ENCODE data around the gene TRIO. TPM values are rescaled to one million over a fixed set of nuclear protein-coding genes. Genes with fewer than 3 reads are reported as not detected.

TRIO gene
- polyA plus RNA-seq, 2 donors, result 10.3 to 22.8 TPM

GRCh38 chr5:14250748-14251701, 107.9 kb downstream of the TRIO start:
- H3K9me3 ChIP-seq (ENCODE audit: control insufficient read depth in 2 of 2, insufficient read depth in 1 of 2, low read depth in 1 of 2, low read length in 1 of 2), result peaks cover 0 to 2% of the 10 kb centered on the region in 2 donors
- H3K4me1 ChIP-seq (ENCODE audit: control insufficient read depth in 2 of 2, insufficient read depth in 2 of 2, low read length in 1 of 2), result peaks cover 0 to 15% of the 10 kb centered on the region in 2 donors
- H3K36me3 ChIP-seq (ENCODE audit: control insufficient read depth in 2 of 2, insufficient read depth in 2 of 2, low read length in 1 of 2), result no peaks in the 10 kb centered on the region
- 79 to 81% methylated on average over 11 of the region's 11 CpGs for WGBS, 2 donors
- no peak overlapping the region for H3K4me3 ChIP-seq (ENCODE audit: low read depth in 1 of 2, low read length in 2 of 2)
- H3K27me3 ChIP-seq (ENCODE audit: control insufficient read depth in 1 of 2, insufficient read depth in 2 of 2, low read length in 2 of 2), result no peaks in the 10 kb centered on the region
- no peak overlapping the region for H3K27ac ChIP-seq (ENCODE audit: low read depth in 2 of 2, low read length in 1 of 2)

DNA sequence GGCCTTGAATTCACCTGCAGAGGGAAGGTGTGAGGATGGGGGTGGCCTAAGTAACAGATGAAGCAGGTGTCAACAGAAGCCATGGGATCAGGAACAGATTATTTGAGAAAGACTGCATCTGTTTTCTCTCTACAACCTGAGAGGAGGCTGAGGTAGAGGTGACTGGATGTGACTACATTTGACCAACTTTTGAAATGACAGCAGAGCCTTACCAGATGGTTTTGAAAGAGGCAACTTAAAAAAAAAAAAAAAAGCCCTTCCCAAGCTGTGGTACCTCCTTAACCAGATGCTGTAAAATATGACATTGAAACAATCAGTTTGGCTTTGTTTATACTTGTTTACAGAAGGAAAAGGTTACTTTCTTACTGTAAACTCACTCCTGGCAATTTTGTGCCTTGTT, 108.6 kb downstream of the TRIO start:
- peaks cover 0 to 12% of the 10 kb centered on the region in 2 donors for H3K4me1 ChIP-seq (ENCODE audit: control insufficient read depth in 2 of 2, insufficient read depth in 2 of 2, low read length in 1 of 2)
- no peaks in the 10 kb centered on the region for H3K36me3 ChIP-seq (ENCODE audit: control insufficient read depth in 2 of 2, insufficient read depth in 2 of 2, low read length in 1 of 2)
- H3K9me3 ChIP-seq (ENCODE audit: control insufficient read depth in 2 of 2, insufficient read depth in 1 of 2, low read depth in 1 of 2, low read length in 1 of 2), result peaks cover 0 to 3% of the 10 kb centered on the region in 2 donors
- H3K27ac ChIP-seq (ENCODE audit: low read depth in 2 of 2, low read length in 1 of 2), result no peak overlapping the region
- no peaks in the 10 kb centered on the region for H3K27me3 ChIP-seq (ENCODE audit: control insufficient read depth in 1 of 2, insufficient read depth in 2 of 2, low read length in 2 of 2)
- no peak overlapping the region for H3K4me3 ChIP-seq (ENCODE audit: low read depth in 1 of 2, low read length in 2 of 2)

- Histone ChIP-seq H3K4me3 (ENCODE audit: low read depth in 1 of 2, low read length in 2 of 2) (no peak overlapping the region), H3K36me3 (ENCODE audit: control insufficient read depth in 2 of 2, insufficient read depth in 2 of 2, low read length in 1 of 2) (no peaks in the 10 kb centered on the region), H3K27me3 (ENCODE audit: control insufficient read depth in 1 of 2, insufficient read depth in 2 of 2, low read length in 2 of 2) (no peaks in the 10 kb centered on the region), H3K27ac (ENCODE audit: low read depth in 2 of 2, low read length in 1 of 2) (peak overlapping the region in 1 of 2 donors; percentile 3), H3K9me3 (ENCODE audit: control insufficient read depth in 2 of 2, insufficient read depth in 1 of 2, low read depth in 1 of 2, low read length in 1 of 2) (peaks cover 0 to 3% of the 10 kb centered on the region in 2 donors), H3K4me1 (ENCODE audit: control insufficient read depth in 2 of 2, insufficient read depth in 2 of 2, low read length in 1 of 2) (peaks cover 2 to 12% of the 10 kb centered on the region in 2 donors)
- 84 to 86% methylated on average over 4 of the region's 4 CpGs for WGBS, 2 donors
Measured at GRCh38 chr5:14252793-14253192, 109.7 kb downstream of the TRIO start.

DNA sequence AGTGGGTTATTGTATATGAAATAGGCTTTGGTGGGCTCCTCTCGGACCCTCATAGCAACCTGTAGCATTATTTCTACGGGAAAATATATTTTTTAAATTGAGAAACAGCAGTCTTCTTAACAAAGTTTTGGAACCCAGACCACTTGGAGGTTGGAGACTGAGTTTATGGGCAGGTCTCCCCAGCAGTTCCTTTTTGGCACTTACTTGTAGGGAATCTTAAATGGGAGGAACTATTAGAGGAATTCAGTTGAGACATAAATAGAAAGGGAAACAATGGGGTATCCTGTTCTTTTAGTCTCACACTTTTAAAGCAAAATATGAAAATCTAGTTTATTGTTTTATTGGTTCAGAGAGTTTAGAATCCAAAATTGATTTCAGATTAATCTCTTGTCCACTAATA, 111.5 kb downstream of the TRIO start:
- 84 to 88% methylated on average over 2 of the region's 2 CpGs for WGBS, 2 donors
- H3K27me3 ChIP-seq (ENCODE audit: control insufficient read depth in 1 of 2, insufficient read depth in 2 of 2, low read length in 2 of 2), result no peaks in the 10 kb centered on the region
- H3K27ac ChIP-seq (ENCODE audit: low read depth in 2 of 2, low read length in 1 of 2), result peak overlapping the region in 1 of 2 donors; percentile 12
- no peaks in the 10 kb centered on the region for H3K36me3 ChIP-seq (ENCODE audit: control insufficient read depth in 2 of 2, insufficient read depth in 2 of 2, low read length in 1 of 2)
- H3K4me3 ChIP-seq (ENCODE audit: low read depth in 1 of 2, low read length in 2 of 2), result no peak overlapping the region
- H3K9me3 ChIP-seq (ENCODE audit: control insufficient read depth in 2 of 2, insufficient read depth in 1 of 2, low read depth in 1 of 2, low read length in 1 of 2), result peaks cover 0 to 3% of the 10 kb centered on the region in 2 donors
- H3K4me1 ChIP-seq (ENCODE audit: control insufficient read depth in 2 of 2, insufficient read depth in 2 of 2, low read length in 1 of 2), result peaks cover 7 to 8% of the 10 kb centered on the region in 2 donors

DNA sequence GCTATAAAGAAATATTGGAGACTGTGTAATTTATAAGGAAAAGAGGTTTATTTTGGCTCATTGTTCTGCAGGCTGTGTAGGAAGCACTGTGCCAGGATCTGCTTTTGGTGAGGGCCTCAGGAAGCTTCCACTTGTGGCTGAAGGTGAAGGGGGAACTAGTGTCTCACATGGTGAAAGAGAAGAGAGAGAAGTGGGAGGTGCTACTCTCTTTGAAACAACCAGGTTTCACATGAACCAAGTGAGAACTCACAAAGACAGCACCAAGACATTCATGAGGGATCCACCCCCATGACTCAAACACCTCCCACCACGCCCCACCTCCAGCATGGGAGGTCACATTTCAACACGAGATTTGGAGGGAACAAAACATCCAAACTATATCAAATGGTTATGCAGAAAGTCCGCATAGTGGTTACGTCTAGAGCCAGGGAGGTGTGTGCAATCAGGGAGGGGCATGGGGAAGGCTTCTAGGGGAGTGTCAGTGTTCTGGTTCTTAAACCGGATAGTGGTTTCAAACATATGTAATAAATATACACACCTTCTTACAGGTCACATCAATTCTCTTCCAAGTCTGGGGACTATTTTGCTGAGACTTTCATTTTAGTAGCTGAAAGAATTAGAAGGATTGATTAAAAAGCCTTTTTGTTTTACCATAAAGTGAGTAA, 113.0 kb downstream of the TRIO start:
- Histone ChIP-seq H3K4me1 (ENCODE audit: control insufficient read depth in 2 of 2, insufficient read depth in 2 of 2, low read length in 1 of 2) (peaks cover 7 to 13% of the 10 kb centered on the region in 2 donors), H3K27ac (ENCODE audit: low read depth in 2 of 2, low read length in 1 of 2) (no peak overlapping the region), H3K9me3 (ENCODE audit: control insufficient read depth in 2 of 2, insufficient read depth in 1 of 2, low read depth in 1 of 2, low read length in 1 of 2) (peaks cover 0 to 3% of the 10 kb centered on the region in 2 donors), H3K27me3 (ENCODE audit: control insufficient read depth in 1 of 2, insufficient read depth in 2 of 2, low read length in 2 of 2) (no peaks in the 10 kb centered on the region), H3K36me3 (ENCODE audit: control insufficient read depth in 2 of 2, insufficient read depth in 2 of 2, low read length in 1 of 2) (no peaks in the 10 kb centered on the region), H3K4me3 (ENCODE audit: low read depth in 1 of 2, low read length in 2 of 2) (no peak overlapping the region)
- 81 to 87% methylated on average over 5 of the region's 5 CpGs for WGBS, 2 donors

DNA sequence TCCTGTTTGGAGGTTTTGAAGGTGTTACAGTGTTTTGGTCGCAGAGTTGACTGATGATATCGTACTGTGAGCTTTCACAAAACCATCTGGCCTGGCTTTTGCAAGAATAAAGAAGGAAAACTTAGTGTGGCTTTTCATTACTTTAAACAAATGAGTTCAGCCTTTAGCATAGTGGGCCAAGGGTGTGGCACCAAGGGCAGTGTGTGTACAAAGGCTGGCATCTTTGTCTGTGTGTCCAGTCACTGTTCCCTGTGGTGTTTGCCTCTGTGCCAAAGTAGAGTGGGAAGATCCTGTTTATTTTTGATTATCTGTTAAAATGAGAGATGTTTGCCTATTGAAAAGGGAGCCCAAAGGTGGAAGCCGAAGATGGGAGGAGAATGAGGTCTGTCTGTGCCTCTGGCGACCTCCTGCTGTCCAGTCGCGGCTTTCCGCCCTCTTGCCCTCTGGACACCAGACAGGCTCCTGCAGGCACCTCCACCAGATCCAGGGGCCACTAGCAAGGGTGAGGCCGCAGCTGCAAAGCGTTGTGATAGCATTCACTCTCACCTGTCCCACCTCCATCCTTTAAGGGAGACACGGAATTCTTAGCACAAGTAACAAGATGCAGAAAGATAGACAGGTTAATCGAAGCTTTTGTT, 113.7 kb downstream of the TRIO start:
- no peaks in the 10 kb centered on the region for H3K36me3 ChIP-seq (ENCODE audit: control insufficient read depth in 2 of 2, insufficient read depth in 2 of 2, low read length in 1 of 2)
- 76 to 79% methylated on average over 11 of the region's 11 CpGs for WGBS, 2 donors
- H3K4me3 ChIP-seq (ENCODE audit: low read depth in 1 of 2, low read length in 2 of 2), result no peak overlapping the region
- H3K27ac ChIP-seq (ENCODE audit: low read depth in 2 of 2, low read length in 1 of 2), result no peak overlapping the region
- H3K27me3 ChIP-seq (ENCODE audit: control insufficient read depth in 1 of 2, insufficient read depth in 2 of 2, low read length in 2 of 2), result no peaks in the 10 kb centered on the region
- H3K9me3 ChIP-seq (ENCODE audit: control insufficient read depth in 2 of 2, insufficient read depth in 1 of 2, low read depth in 1 of 2, low read length in 1 of 2), result peaks cover 0 to 3% of the 10 kb centered on the region in 2 donors
- H3K4me1 ChIP-seq (ENCODE audit: control insufficient read depth in 2 of 2, insufficient read depth in 2 of 2, low read length in 1 of 2), result peaks cover 7 to 11% of the 10 kb centered on the region in 2 donors

DNA sequence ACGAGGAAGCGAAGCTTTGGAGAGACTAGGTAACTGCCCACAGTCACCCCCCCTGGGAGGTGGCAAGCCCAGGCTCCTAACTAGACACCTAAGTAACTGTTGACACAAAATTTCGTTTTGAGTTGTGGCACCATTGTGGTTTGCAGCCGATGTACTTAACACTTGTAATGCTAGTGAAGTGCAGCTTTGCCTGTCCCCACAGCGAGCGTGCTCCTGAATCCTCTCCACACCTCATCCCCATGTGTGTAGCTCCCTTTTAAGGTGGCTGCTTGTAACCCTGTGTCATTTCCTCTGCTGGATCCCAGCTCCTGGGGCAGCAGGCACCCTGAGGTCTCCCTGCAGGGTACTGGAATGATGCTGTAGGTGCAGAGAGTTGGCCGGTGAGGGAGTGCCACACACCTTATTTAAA, 114.9 kb downstream of the TRIO start:
- Histone ChIP-seq H3K9me3 (ENCODE audit: control insufficient read depth in 2 of 2, insufficient read depth in 1 of 2, low read depth in 1 of 2, low read length in 1 of 2) (peaks cover 0 to 3% of the 10 kb centered on the region in 2 donors), H3K27ac (ENCODE audit: low read depth in 2 of 2, low read length in 1 of 2) (no peak overlapping the region), H3K27me3 (ENCODE audit: control insufficient read depth in 1 of 2, insufficient read depth in 2 of 2, low read length in 2 of 2) (no peaks in the 10 kb centered on the region), H3K4me1 (ENCODE audit: control insufficient read depth in 2 of 2, insufficient read depth in 2 of 2, low read length in 1 of 2) (peaks cover 7 to 9% of the 10 kb centered on the region in 2 donors), H3K36me3 (ENCODE audit: control insufficient read depth in 2 of 2, insufficient read depth in 2 of 2, low read length in 1 of 2) (no peaks in the 10 kb centered on the region), H3K4me3 (ENCODE audit: low read depth in 1 of 2, low read length in 2 of 2) (no peak overlapping the region)
- 71 to 74% methylated on average over 7 of the region's 7 CpGs for WGBS, 2 donors

GRCh38 chr5:14258840-14259239, 115.7 kb downstream of the TRIO start:
- WGBS, 2 donors, result 63 to 75% methylated on average over 11 of the region's 11 CpGs
- Histone ChIP-seq H3K36me3 (ENCODE audit: control insufficient read depth in 2 of 2, insufficient read depth in 2 of 2, low read length in 1 of 2) (no peaks in the 10 kb centered on the region), H3K4me3 (ENCODE audit: low read depth in 1 of 2, low read length in 2 of 2) (no peak overlapping the region), H3K27me3 (ENCODE audit: control insufficient read depth in 1 of 2, insufficient read depth in 2 of 2, low read length in 2 of 2) (no peaks in the 10 kb centered on the region), H3K27ac (ENCODE audit: low read depth in 2 of 2, low read length in 1 of 2) (peak overlapping the region in 1 of 2 donors; percentile 20), H3K9me3 (ENCODE audit: control insufficient read depth in 2 of 2, insufficient read depth in 1 of 2, low read depth in 1 of 2, low read length in 1 of 2) (peaks cover 0 to 3% of the 10 kb centered on the region in 2 donors), H3K4me1 (ENCODE audit: control insufficient read depth in 2 of 2, insufficient read depth in 2 of 2, low read length in 1 of 2) (peaks cover 7 to 9% of the 10 kb centered on the region in 2 donors)

GRCh38 chr5:14260637-14261036, 117.5 kb downstream of the TRIO start:
- no peaks in the 10 kb centered on the region for H3K36me3 ChIP-seq (ENCODE audit: control insufficient read depth in 2 of 2, insufficient read depth in 2 of 2, low read length in 1 of 2)
- no peaks in the 10 kb centered on the region for H3K27me3 ChIP-seq (ENCODE audit: control insufficient read depth in 1 of 2, insufficient read depth in 2 of 2, low read length in 2 of 2)
- no peak overlapping the region for H3K4me3 ChIP-seq (ENCODE audit: low read depth in 1 of 2, low read length in 2 of 2)
- peaks cover 7 to 9% of the 10 kb centered on the region in 2 donors for H3K4me1 ChIP-seq (ENCODE audit: control insufficient read depth in 2 of 2, insufficient read depth in 2 of 2, low read length in 1 of 2)
- peaks cover 0 to 3% of the 10 kb centered on the region in 2 donors for H3K9me3 ChIP-seq (ENCODE audit: control insufficient read depth in 2 of 2, insufficient read depth in 1 of 2, low read depth in 1 of 2, low read length in 1 of 2)
- H3K27ac ChIP-seq (ENCODE audit: low read depth in 2 of 2, low read length in 1 of 2), result no peak overlapping the region
- WGBS, 2 donors, result 27 to 53% methylated on average over 2 of the region's 2 CpGs

All from esophagus (tissue), 2 donors.